Stimulated activated CD8-positive, alpha-beta memory T cell treated with anti-CD3 and anti-CD28 coated beads, Interleukin-15, amount 100 ng/mL, for 1 hour (primary cell): ENCODE data around the gene SH3GL1.
"Not testable (repeated sequence)": the region's sequence is repeated elsewhere in the genome, so short reads cannot be mapped to it uniquely, and the experiment has no call there.

Source experiments
- DNase-seq: peaks from one replicate; pipeline ENCODE4 v3.0.0-alpha.2; 2020; ENCODE audit warnings: low read depth

SH3GL1 gene

GRCh38 chr19:4362831-4363545 lies 37.4 kb downstream of the SH3GL1 start:
- no peak for DNase-seq

- DNase-seq: no peak
Observed at GRCh38 chr19:4362101-4362828, 38.1 kb downstream of the SH3GL1 start.

- no peak for DNase-seq
Observed at GRCh38 chr19:4361152-4362046, 38.9 kb downstream of the SH3GL1 start.

DNA sequence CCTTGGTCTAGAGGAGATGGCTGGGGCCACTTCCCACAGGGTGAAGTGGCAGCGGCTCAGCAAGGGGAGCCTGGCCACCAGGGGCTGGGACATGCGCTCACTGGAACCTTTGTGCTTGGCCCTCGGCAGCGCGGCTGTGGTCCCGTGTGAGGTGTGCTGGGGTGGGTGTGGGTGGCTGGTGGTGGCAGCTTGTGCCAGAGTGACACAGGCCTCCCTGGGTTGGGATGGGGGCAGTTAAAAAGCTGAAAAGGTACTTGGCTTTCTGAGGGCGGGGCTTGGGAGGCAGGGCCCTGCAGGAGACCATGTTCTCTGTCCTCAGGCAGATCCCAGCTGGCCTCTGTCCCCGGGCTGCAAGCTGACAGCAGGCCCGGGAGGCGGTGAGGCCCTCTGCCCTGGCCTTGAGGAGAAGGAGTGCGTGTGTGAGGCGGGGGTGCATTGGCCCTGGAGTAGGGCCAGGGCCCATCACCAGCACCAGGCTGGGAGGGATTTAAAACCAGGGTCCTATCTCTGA lies 39.7 kb downstream of the SH3GL1 start:
- no peak for DNase-seq

- DNase-seq: no peak
Observed at GRCh38 chr19:4360081-4360569, 40.2 kb downstream of the SH3GL1 start.

DNA sequence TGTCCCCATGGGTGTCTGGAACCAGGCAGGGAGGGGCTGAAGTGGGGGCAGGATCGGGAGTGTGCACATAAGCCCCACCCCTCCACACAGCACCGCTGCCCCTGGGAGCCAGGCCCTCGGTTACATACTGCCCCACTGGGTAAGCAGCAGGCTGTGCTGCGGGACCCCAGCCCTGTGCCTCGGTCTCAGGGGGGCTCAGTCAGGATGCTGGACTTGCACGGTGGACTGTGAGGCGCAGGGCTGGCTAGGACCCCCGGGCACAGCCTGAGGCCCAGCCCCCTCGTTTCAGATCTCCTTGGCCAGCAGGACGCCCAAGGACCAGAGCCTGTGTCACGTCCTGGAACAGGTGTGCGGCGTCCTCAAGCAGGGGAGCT lies 40.7 kb downstream of the SH3GL1 start:
- DNase-seq: no peak

GRCh38 chr19:4358709-4359626 lies 41.4 kb downstream of the SH3GL1 start:
- no peak for DNase-seq

DNA sequence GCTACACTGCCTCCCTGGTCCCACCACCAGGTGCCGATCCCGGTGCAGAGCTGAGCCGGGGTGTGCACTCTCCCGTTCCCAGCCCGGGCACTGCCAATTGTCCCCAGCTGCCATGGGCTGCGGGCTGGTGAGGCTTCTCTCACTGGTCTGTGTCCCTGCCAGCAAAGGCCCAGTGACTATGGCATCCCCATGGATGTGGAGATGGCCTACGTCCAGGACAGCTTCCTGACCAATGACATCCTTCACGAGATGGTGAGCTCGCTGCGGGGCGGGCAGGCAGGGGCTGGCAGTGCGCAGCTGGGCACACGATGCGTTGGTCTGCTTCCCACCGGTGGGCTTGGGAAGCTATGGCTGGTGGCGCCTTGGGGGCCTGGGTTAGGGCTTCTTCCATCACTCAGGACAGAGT lies 42.4 kb downstream of the SH3GL1 start:
- no peak for DNase-seq

DNA sequence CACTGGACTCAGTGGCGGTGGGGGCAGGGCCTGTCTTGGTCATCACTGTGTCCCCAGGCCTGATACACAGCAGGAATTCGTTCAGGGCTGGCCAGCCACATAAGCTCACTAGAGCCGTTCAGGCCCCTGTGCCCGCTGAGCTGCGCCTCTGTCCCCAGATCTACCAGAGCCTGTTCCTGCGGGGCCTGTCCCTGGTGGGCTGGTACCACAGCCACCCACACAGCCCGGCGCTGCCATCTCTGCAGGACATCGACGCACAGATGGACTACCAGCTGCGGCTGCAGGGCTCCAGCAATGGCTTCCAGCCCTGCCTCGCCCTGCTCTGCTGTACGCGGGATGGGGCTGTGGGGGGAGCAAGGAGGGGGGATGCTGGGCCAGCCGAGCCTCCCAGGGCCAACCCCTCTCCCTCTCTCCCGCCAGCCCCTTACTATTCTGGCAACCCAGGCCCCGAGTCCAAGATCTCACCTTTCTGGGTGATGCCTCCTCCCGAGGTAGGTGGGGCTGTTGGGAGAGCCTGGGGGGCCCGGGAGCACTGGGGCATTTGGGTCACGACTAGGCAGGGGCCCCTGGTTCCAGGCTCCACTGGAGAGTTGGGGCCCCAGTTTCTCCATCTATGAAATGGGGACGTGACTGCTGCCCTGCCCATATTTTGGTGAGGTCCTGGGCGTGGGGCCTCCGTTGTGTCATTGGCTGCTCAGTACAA lies 43.1 kb downstream of the SH3GL1 start:
- no peak for DNase-seq

DNA sequence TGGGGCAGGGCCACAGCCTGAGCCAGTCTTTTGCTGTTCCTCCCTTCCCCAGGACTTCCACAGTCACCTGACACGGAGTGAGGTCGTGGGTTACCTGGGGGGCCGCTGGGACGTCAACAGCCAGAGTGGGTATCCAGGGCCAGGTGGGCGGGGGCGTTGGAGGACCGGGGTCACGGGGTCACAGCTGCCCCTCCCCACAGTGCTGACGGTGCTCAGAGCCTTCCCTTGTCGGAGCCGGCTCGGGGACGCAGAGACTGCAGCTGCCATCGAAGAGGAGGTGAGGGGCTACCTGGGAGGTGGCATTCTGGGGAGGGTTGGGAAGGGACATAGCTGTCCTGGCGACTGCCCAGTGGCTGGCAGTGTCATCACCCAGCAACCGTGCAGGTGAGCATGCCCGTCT lies 45.5 kb downstream of the SH3GL1 start:
- DNase-seq: no peak

GRCh38 chr19:4354282-4354681 lies 46.1 kb downstream of the SH3GL1 start:
- DNase-seq: no peak

DNA sequence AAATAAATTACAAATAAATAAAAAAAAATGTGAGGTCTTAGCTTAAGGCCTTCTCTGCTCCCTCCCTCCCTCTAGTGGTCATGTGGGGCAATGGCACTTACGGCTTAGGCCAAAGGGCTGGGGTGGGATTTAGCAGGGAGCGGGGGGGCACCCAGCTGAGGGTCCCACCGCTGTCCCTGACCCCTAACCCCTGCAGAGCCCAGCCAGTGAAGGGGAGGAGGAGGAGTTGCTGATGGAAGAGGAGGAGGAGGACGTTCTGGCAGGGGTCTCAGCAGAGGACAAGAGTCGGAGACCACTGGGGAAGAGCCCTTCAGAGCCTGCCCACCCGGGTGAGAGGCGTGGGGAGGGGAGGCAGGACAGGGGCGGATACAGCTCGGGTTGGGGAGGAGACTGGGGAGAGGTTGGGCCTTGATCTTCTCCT lies 47.6 kb downstream of the SH3GL1 start:
- no peak for DNase-seq

GRCh38 chr19:4350726-4351125 lies 49.6 kb downstream of the SH3GL1 start:
- DNase-seq: no peak

DNA sequence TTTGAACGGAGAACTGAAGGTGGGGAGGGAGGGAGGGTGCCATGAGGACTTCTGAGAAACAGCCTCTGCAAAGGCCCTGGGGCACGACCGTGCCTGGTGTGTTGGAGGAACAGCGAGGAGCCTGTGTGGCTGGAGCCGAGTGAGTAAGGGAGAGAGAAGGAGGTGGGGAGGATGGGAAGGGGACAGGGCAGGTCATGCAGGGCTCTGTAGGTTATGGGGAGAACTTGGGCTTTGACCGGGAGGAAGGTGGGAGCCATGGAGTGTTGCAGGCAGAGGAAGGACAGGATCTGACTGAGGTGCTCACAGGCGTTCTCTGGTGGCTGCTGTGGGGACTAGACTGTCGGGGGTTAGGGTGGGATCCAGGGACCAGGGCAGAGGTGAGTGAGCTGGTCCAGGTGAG lies 50.2 kb downstream of the SH3GL1 start:
- DNase-seq: no peak

GRCh38 chr19:4349225-4349624 lies 51.1 kb downstream of the SH3GL1 start:
- DNase-seq: not testable (repeated sequence)

DNA sequence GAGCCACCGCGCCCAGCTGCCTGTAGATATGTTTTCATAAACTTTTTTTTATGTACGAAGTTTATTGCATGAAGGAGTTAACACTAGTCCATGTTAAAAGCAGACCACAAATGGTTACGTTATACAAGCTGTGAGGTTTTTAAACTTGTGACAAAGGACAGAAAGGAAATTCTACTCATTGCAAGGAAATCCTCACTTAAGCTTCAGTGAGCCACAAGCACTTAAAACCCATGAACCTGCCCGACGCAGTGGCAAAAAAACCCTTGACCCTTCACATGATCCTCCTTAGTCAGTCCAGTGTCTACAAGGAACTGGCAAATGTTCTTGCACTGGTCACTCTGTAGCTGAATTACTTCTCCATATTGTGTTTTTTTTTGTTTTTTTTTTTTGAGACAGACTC lies 52.8 kb downstream of the SH3GL1 start:
- no peak for DNase-seq

DNA sequence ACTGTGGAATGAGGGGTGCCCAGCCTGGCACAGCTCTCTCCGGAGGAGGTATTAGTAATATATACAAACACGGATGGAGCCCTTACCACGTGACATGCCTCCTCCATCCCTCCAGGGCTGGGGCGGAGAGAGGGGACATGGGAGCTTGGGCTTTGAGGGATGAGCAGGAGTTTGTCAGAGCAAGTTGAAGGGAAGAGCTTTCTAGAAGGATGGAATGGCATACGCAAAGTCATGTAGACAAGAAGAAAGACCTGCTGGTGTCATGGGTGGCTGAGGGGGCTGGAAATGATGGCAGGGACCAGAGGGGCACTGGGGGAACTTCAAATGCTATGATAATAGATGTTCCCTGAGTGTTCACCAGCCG lies 54.3 kb downstream of the SH3GL1 start:
- no peak for DNase-seq

- no peak for DNase-seq
Observed at GRCh38 chr19:4345342-4346019, 54.9 kb downstream of the SH3GL1 start.

GRCh38 chr19:4343370-4344307 lies 56.7 kb downstream of the SH3GL1 start, which contains the start of gene MPND:
MPND (plus strand) TSS chr19:4343562; CDS start chr19:4343594, 32 bp downstream.
- peak; percentile 84 for DNase-seq
